Activated CD4-positive, alpha-beta T cell treated with anti-CD3 and anti-CD28 coated beads, Interleukin-2, amount 10 ng/mL, durations not matched to agents 24 days and 14 days (primary cell): ENCODE measurements around the gene MFAP4. TPM values are rescaled to one million over a fixed set of nuclear protein-coding genes. Genes with fewer than 3 reads are reported as not detected.
"Not testable (repeated sequence)": the region's sequence is repeated elsewhere in the genome, so short reads cannot be mapped to it uniquely, and the experiment has no call there.

Source experiments
- DNase-seq: peaks from one replicate; pipeline ENCODE4 v3.0.0; 2022
- H3K27ac Mint-ChIP-seq: one replicate; pipeline ENCODE4 v1.8.0; 2022; ENCODE audit warnings: mild to moderate bottlenecking, mixed read lengths
- H3K27me3 Mint-ChIP-seq: one replicate; pipeline ENCODE4 v1.8.0; 2022; ENCODE audit warnings: mixed read lengths
- H3K36me3 Mint-ChIP-seq: one replicate; pipeline ENCODE4 v1.8.0; 2022; ENCODE audit warnings: low read depth, mild to moderate bottlenecking, mixed read lengths
- H3K4me1 Mint-ChIP-seq: one replicate; pipeline ENCODE4 v1.8.0; 2021; ENCODE audit warnings: mixed read lengths
- H3K4me3 Mint-ChIP-seq: one replicate; pipeline ENCODE4 v1.8.0; 2022; ENCODE audit warnings: mild to moderate bottlenecking, moderate library complexity, mixed read lengths
- H3K9me3 Mint-ChIP-seq: one replicate; pipeline ENCODE4 v1.8.0; 2021; ENCODE audit warnings: mixed read lengths
- intact Hi-C: fragments of 100-400 bp; cut with micrococcal nuclease; formaldehyde crosslinking; loops from one replicate; pipeline ENCODE4 v1.15.1; 2023
- total RNA-seq: library from RNA; stranded (reverse); gene quantifications from 2 replicates; pipeline ENCODE4 v1.2.3, GENCODE V29; 2022

The MFAP4 gene
- total RNA-seq, 1 donor from 2014 or later = not detected

DNA sequence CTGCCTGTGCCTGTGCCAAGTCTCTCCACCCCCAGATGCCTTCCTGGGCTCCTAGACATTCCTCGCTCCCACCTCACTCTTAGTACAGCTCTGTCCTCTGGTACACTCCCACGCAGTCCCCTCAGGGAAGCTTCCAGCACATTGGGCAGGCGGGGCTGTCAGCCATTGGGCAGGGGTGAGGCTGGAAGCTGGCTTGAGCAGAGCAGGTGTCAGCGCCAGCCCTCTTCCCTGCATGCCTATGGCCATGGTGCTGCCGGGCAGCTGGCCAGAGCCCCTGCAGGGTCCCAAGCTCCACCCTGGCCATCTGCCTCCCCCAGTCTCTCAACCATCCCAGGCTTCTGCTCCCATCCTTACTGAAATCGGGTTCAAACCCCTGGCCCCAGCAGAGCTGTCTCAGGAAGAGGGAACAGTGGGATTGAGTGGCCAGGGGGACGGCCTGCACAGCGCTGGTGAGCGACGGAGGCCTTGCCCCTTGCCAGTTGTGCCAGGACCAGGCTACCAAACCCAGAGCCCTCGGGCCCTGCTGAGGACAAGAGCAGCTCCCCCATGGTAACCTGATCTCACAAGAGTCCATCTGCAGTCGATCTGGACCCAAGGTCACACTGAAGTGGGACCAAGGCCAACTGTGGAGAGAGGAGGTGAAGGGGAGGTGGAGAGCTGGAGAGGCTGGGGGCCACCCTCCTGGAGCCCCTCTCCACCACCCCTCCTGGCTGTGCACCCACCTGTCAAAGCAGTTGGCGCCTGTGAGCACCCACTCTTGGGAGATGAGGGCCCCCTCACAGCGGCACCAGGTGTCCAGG, 22.1 kb downstream of the MFAP4 start:
- Mint-ChIP-seq H3K36me3 (no peaks in the 10 kb centered on the region), H3K4me3 (no peak overlapping the region), H3K4me1 (peaks cover 37% of the 10 kb centered on the region)

DNA sequence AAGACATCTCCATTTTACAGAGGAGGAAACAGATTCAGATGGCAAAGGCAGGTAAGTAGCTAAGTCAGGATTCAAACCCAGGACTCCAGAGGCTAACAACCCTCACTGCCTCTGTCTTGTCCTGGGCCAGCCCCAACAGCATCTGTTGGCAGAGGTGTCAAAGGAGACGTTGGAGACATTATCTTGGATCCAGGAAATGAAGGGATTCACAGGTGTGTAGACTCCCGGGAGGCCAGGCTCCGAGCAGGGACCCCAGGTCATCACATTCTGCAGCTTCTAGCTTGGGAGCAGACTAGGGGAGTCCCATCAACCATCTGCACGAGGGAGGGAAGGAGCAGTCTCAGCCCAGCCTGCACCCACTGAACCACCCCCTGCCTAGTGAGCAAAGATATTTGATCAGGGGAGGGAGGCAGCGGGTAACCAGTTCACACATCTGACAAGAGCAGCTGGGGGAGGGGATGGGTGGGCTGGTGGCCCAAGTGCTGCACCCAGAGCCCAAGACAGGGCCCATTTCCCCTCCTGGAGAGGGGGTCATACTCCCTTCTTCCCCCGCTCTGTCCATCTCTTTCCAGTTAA, 23.4 kb downstream of the MFAP4 start:
- DNase-seq = peak; percentile 62
- Mint-ChIP-seq H3K4me3 (peak overlapping the region; percentile 91), H3K9me3 (no peaks in the 10 kb centered on the region), H3K36me3 (no peaks in the 10 kb centered on the region), H3K27ac (no peak overlapping the region), H3K27me3 (peaks cover 10% of the 10 kb centered on the region), H3K4me1 (peaks cover 24% of the 10 kb centered on the region)
- intact Hi-C loops = loop anchor here (2.0 to 5.0 kb wide), 3 partner anchors 143 to 403 kb away; partner anchors contain the start of gene ALDH3A2

More for the DNA sequence above, 22.1 kb downstream of the MFAP4 start:
- no peak for DNase-seq
- no peak overlapping the region for H3K27ac Mint-ChIP-seq
- H3K9me3 Mint-ChIP-seq = no peaks in the 10 kb centered on the region
- intact Hi-C loops = loop anchor here (5.0 kb wide), 1 partner anchor 282 kb away; the partner anchor contains the start of gene ALDH3A2
- peaks cover 9% of the 10 kb centered on the region for H3K27me3 Mint-ChIP-seq

DNA sequence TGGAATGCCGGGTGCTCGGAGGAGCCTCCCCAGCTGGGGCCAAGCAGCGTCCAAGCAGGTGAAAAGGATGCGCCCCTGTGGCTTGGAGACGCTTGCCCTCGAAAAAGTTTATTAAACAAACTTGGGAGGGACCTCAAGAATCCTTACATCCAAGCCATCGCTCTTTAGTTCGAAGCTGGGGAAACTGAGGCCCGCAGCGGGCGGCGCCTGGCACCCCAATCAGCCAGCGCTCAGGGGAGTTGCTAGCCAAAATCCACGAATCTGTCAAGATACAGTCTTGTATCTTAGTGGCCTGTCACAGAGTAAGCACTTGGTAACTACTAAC, 23.9 kb downstream of the MFAP4 start:
- H3K27ac Mint-ChIP-seq = no peak overlapping the region
- intact Hi-C loops = loop anchor here (2.0 to 5.0 kb wide), 3 partner anchors 144 to 404 kb away; partner anchors contain the start of gene ALDH3A2
- H3K4me3 Mint-ChIP-seq = peak overlapping the region; percentile 91
- DNase-seq = no peak
- H3K4me1 Mint-ChIP-seq = peaks cover 19% of the 10 kb centered on the region
- H3K36me3 Mint-ChIP-seq = no peaks in the 10 kb centered on the region
- H3K27me3 Mint-ChIP-seq = peaks cover 14% of the 10 kb centered on the region
- no peaks in the 10 kb centered on the region for H3K9me3 Mint-ChIP-seq

DNA sequence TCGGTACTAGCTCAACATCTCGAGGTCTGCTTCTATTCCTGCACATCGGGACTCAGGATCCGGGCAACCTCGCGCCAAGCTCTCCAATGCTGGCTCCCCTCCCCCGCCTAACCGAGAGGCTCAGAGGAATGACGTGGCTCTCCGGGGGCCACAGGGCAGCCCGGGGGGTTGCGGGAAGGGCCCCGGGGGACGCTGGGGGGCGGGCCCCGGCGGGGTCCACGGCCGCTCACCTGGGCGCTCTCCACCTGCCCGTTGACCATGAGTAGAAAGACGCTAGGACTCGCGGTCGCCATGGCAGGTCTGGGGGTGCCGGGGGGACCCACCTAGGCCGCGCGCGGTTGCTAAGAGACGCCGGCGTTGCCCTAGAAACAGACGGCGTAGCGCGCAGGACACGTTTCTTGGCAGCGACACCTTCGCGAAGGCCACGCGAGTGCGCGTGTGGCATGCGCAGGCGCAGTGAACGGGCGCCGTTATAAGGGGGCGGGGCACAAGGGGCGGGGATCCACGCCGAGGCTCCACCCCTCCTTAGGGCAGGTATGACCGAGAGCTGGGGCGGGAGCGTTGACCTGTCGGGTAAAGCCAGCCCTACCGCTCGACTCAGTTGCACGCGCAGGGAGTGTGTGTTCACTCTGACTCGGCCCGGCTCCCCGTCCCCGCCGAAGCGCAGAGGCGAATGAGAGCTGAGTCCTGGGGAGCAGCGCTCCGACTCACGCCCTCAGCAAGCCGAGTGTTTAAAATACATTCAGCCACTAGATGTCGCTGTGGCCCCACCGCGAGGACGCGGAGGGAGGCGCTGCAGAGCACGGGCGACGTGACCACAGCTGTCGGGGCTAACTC, 24.5 kb downstream of the MFAP4 start, which contains the start of gene B9D1:
B9D1 (minus strand) TSS at position 447 of the 837 bp plus-strand sequence; CDS start at position 293, 154 bp downstream.
- Mint-ChIP-seq H3K4me3 (peak within 1 kb of the TSS; percentile 91), H3K27ac (peak within 1 kb of the TSS; percentile 58), H3K36me3 (no peaks in the 10 kb centered on the region)

DNA sequence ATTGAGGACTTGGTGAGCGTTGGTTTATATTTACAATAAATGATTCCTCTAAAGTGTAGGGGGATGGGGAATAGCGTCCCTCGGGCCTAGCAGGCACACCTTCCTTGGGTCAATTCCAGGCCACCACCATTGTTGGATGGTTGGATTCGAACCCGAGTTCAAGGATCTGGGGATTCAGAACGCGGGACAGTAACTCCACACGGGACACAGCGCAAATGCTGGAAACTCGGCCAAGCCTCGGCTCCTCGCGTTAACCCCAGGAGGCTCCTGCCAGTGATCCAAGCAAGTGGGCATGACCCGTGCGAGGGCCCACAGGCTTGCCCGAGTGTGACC, 25.1 kb downstream of the MFAP4 start:
- Mint-ChIP-seq H3K9me3 (no peaks in the 10 kb centered on the region), H3K36me3 (no peaks in the 10 kb centered on the region), H3K4me3 (peak overlapping the region; percentile 91), H3K4me1 (peaks cover 12% of the 10 kb centered on the region), H3K27ac (no peak overlapping the region), H3K27me3 (peaks cover 17% of the 10 kb centered on the region)
- DNase-seq = no peak
- intact Hi-C loops = loop anchor here (1.0 to 5.0 kb wide), 5 partner anchors 16 to 405 kb away; partner anchors contain the start of genes ALDH3A2 and MAPK7

More for the DNA sequence above, 24.5 kb downstream of the MFAP4 start, which contains the start of gene B9D1:
- H3K9me3 Mint-ChIP-seq = no peaks in the 10 kb centered on the region
- intact Hi-C loops = loop anchor here (1.0 to 5.0 kb wide), 5 partner anchors 16 to 404 kb away; partner anchors contain the start of genes ALDH3A2 and MAPK7
- peaks cover 15% of the 10 kb centered on the region for H3K27me3 Mint-ChIP-seq
- H3K4me1 Mint-ChIP-seq = peaks cover 15% of the 10 kb centered on the region
- peak; percentile 97 for DNase-seq

DNA sequence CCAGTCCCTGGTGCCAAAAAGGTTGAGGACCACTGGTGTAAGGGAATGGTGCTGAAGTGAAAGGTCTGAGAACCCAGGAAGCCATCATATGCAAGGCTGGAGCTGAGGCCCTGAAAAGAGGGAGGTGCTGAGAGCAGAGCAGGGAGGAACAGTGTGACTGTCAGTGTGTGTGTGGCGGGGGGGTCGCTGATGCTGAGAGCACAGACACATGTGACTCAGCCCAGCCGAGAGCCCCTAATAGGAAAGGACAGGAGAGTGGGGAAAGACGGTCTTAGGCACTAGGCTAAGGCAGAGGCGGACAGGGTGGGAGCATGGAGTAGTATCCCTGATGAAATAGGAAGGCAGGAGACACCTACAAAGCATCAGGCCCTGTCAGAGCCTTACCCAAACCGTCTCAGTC, 25.7 kb downstream of the MFAP4 start:
- Mint-ChIP-seq H3K27me3 (peaks cover 17% of the 10 kb centered on the region), H3K4me1 (peaks cover 11% of the 10 kb centered on the region), H3K9me3 (no peaks in the 10 kb centered on the region), H3K27ac (no peak overlapping the region), H3K36me3 (no peaks in the 10 kb centered on the region), H3K4me3 (peak overlapping the region; percentile 42)
- no peak for DNase-seq
- intact Hi-C loops = loop anchor here (5.0 kb wide), 1 partner anchor 286 kb away; the partner anchor contains the start of gene ALDH3A2

DNA sequence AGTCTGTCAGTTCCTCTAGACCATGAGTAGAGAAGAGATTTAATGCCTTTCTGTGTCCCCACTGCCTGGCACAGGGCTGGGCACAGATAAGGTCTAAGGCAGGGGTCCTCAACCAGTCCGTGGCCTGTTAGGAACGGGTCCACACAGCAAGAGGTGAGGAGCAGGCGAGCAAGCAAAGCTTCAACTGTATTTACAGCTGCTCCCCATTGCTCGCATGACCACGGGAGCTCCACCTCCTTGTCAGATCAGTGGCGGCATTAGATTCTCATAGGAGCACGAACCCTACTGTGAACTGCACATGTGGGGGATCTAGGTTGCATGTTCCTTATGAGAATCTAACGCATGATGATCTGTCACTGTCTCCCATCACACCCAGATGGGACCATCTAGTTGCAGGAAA, 26.2 kb downstream of the MFAP4 start:
- Mint-ChIP-seq H3K27me3 (peaks cover 15% of the 10 kb centered on the region), H3K4me3 (no peak overlapping the region)

DNA sequence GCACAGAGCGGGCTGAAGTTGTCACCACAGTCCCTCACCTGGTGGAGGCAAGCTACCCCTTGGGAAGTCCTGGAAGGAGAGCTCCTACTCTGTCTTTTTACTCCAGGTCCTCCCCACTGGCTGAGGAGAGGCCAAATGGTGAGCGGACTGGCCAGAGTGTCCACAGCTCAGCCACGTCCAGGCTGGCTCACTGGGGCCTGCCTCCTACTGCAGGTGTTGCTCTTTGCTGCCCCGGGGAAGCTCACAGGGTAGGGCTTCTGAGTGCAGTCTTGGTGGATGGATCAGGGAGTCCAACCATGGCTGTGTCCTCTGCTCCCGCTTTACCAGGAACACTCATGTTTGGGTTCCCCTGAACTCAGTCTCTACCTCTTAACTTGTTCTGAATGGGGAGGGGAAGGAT, 27.1 kb downstream of the MFAP4 start:
- Mint-ChIP-seq H3K4me1 (peaks cover 11% of the 10 kb centered on the region), H3K4me3 (no peak overlapping the region), H3K27me3 (peaks cover 17% of the 10 kb centered on the region), H3K36me3 (no peaks in the 10 kb centered on the region), H3K27ac (no peak overlapping the region), H3K9me3 (no peaks in the 10 kb centered on the region)
- DNase-seq = no peak
- intact Hi-C loops = loop anchor here (5.0 kb wide), 1 partner anchor 287 kb away; the partner anchor contains the start of gene ALDH3A2

More for the DNA sequence above, 26.2 kb downstream of the MFAP4 start:
- intact Hi-C loops = loop anchor here (5.0 kb wide), 1 partner anchor 287 kb away; the partner anchor contains the start of gene ALDH3A2
- Mint-ChIP-seq H3K27ac (no peak overlapping the region), H3K9me3 (no peaks in the 10 kb centered on the region), H3K4me1 (peaks cover 11% of the 10 kb centered on the region), H3K36me3 (no peaks in the 10 kb centered on the region)
- no peak for DNase-seq

DNA sequence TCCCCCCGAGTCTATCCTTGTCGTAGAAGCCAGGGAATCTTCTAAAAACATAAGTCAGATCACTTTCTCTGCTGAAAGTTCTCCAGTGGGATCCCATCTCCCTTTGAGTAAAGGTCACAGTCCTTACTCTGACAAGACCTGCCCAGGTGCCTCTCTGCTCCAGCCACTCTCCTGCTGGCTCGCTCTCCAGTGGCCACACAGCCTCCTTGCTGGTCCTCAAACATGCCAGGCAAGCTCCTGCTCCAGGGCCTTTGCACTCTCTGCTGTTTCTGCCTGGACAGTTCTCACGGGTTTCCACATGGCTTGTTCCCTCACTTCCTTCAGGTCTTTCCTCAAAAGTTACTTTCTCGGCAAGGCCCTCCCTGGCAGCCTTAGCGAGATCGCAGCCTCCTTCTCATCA, 27.8 kb downstream of the MFAP4 start:
- Mint-ChIP-seq H3K9me3 (no peaks in the 10 kb centered on the region), H3K36me3 (no peaks in the 10 kb centered on the region), H3K27ac (no peak overlapping the region), H3K4me3 (no peak overlapping the region), H3K4me1 (peaks cover 11% of the 10 kb centered on the region), H3K27me3 (peaks cover 20% of the 10 kb centered on the region)
- intact Hi-C loops = no loop called here
- no peak for DNase-seq

DNA sequence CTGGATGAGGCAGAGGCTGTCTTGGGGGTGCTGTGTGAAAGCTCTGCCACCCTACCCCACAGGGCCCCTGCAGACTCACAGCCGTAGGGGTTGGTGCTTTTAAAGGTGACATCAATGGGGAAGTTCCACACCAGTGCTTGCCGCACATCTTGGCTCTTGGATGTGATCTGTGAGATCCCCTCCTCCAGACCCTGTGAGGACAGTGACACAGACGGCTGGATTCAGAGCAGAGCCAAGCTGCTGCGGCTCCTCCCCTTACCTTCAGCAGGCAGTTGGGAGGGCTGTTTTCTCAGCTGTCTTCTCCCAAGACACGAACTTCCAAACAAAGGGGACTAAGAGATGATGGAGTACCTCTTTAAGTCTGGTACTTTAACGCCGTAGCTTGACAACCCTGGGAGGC, 29.2 kb downstream of the MFAP4 start:
- intact Hi-C loops = no loop called here
- Mint-ChIP-seq H3K36me3 (no peaks in the 10 kb centered on the region), H3K9me3 (no peaks in the 10 kb centered on the region), H3K27me3 (peaks cover 23% of the 10 kb centered on the region), H3K4me1 (peaks cover 6% of the 10 kb centered on the region), H3K4me3 (no peak overlapping the region), H3K27ac (no peak overlapping the region)
- DNase-seq = no peak

DNA sequence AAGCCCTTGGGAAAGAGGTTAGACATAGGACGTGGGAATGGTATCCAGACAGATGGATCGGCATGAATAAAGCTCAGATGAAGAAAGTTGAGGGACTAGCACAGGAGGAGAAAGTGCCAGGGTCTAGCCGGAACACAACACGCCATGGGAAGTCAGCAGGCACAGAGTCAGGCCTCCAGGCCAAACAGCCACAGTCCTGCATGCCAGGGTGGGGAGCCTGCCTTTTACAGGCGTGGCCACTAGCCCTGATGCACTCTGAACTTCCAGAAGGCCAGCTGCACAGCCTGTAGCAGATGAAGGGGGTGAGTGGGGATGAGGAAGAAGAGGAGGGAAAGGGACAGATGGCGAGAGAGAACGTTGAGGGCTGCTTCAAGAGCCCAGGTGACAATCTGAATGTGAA, 29.6 kb downstream of the MFAP4 start:
- Mint-ChIP-seq H3K27me3 (peaks cover 23% of the 10 kb centered on the region), H3K27ac (peak overlapping the region; percentile 51), H3K4me1 (peaks cover 6% of the 10 kb centered on the region)

DNA sequence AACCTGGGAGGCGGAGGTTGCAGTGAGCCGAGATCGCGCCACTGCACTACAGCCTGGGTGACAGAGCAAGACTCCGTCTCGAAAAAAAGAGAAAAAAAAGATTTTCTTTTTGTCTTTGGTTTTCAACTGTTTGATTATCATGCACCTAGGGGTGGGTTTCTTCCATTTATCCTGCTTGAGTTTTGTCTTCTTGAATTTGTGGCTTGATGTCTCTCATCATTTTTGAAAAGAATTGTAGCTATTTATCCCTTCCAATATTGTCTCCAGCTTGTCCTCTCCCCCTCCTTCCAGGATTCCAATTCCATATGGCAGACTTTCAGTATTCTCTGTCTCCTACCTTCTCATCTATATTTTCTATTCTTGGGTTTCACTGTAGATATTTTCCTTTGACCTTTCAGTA, 32.2 kb downstream of the MFAP4 start:
- H3K9me3 Mint-ChIP-seq = no peaks in the 10 kb centered on the region
- DNase-seq = no peak
- no peak overlapping the region for H3K27ac Mint-ChIP-seq
- H3K36me3 Mint-ChIP-seq = no peaks in the 10 kb centered on the region
- H3K27me3 Mint-ChIP-seq = peaks cover 24% of the 10 kb centered on the region
- intact Hi-C loops = no loop called here
- H3K4me3 Mint-ChIP-seq = no peak overlapping the region
- no peaks in the 10 kb centered on the region for H3K4me1 Mint-ChIP-seq

More for the DNA sequence above, 29.6 kb downstream of the MFAP4 start:
- DNase-seq = no peak
- H3K4me3 Mint-ChIP-seq = no peak overlapping the region
- no peaks in the 10 kb centered on the region for H3K36me3 Mint-ChIP-seq
- intact Hi-C loops = no loop called here
- no peaks in the 10 kb centered on the region for H3K9me3 Mint-ChIP-seq

DNA sequence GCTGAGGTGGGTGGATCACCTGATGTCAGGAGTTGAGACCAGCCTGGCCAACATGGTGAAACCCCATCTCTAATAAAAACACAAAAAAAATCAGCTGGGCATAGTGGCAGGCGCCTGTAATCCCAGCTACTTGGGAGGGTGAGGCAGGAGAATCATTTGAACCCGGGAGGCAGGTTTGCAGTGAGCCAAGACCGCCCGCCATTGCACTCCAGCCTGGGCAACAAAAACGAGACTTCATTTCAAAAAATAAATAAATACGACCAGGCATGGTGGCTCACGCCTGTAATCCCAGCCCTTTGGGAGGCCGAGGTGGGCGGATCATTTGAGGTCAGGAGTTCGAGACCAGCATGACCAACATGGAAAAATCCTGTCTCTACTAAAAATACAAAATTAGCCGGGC, 33.6 kb downstream of the MFAP4 start:
- H3K4me3 Mint-ChIP-seq, H3K27ac Mint-ChIP-seq, DNase-seq, H3K4me1 Mint-ChIP-seq, intact Hi-C loops, H3K36me3 Mint-ChIP-seq, H3K9me3 Mint-ChIP-seq: not testable (repeated sequence)
- H3K27me3 Mint-ChIP-seq = peaks cover 21% of the 10 kb centered on the region
